IPS DF 6.9 (cell line): ENCODE results near the gene RBM15B.

Experiments
- DNase-seq: peaks from one replicate; pipeline ENCODE4 v3.0.0-alpha.2; 2013; ENCODE audit warnings: low read depth, low spot score
- H3K27ac ChIP-seq: one replicate; pipeline ENCODE4 v1.5.1; 2013; ENCODE audit warnings: low read length, control low read depth
- H3K27me3 ChIP-seq: 2 replicates; pipeline ENCODE4 v1.6.1; 2013; ENCODE audit warnings: mild to moderate bottlenecking, low read length; ENCODE audit not compliant: control insufficient read depth, insufficient read depth
- H3K36me3 ChIP-seq: 2 replicates; pipeline ENCODE4 v1.6.1; 2013; ENCODE audit warnings: low read length; ENCODE audit not compliant: control insufficient read depth, insufficient read depth
- H3K4me1 ChIP-seq: 2 replicates; pipeline ENCODE4 v1.6.1; 2013; ENCODE audit warnings: low read length; ENCODE audit not compliant: control insufficient read depth, insufficient read depth
- H3K4me3 ChIP-seq: 2 replicates; pipeline ENCODE4 v1.5.1; 2013; ENCODE audit warnings: mild to moderate bottlenecking, low read length
- H3K9me3 ChIP-seq: 2 replicates; pipeline ENCODE4 v1.6.1; 2013; ENCODE audit warnings: low read length, inconsistent platforms; ENCODE audit not compliant: control insufficient read depth, insufficient read depth
- WGBS: extraction: QIAGEN DNeasy Blood & Tissue Kit; methylation state at CpG from one replicate; pipeline ENCODE4 v1.1.7; 2013; ENCODE audit warnings: mixed read lengths, missing lambda C conversion rate; ENCODE audit not compliant: insufficient read length, insufficient coverage; 5-methylcytosine and 5-hydroxymethylcytosine counted together

RBM15B gene

GRCh38 chr3:51403675-51404074 lies 12.6 kb downstream of the RBM15B start:
- no peaks in the 10 kb centered on the region for H3K9me3 ChIP-seq
- no peak for DNase-seq
- H3K4me3 ChIP-seq = no peak overlapping the region
- H3K27me3 ChIP-seq = no peaks in the 10 kb centered on the region
- no peaks in the 10 kb centered on the region for H3K4me1 ChIP-seq
- peaks cover 10% of the 10 kb centered on the region; the same call in 1 of the 2 replicates for H3K36me3 ChIP-seq
- no peak overlapping the region for H3K27ac ChIP-seq

- H3K9me3 ChIP-seq = no peaks in the 10 kb centered on the region
- no CpG with 5 or more reads among the region's 2 CpGs for WGBS
These were observed 16.9 kb downstream of the RBM15B start for GRCh38 chr3:51408021-51408420.

GRCh38 chr3:51408813-51409212 lies 17.7 kb downstream of the RBM15B start:
- Histone ChIP-seq H3K4me3 (no peak overlapping the region), H3K27ac (no peak overlapping the region), H3K27me3 (no peaks in the 10 kb centered on the region), H3K36me3 (peaks cover 6% of the 10 kb centered on the region; the same call in 1 of the 2 replicates), H3K9me3 (no peaks in the 10 kb centered on the region), H3K4me1 (no peaks in the 10 kb centered on the region)
- DNase-seq = no peak
- no CpG with 5 or more reads among the region's 2 CpGs for WGBS

More at GRCh38 chr3:51408021-51408420, 16.9 kb downstream of the RBM15B start:
- no peak overlapping the region for H3K4me3 ChIP-seq
- no peak for DNase-seq
- no peak overlapping the region for H3K27ac ChIP-seq
- H3K36me3 ChIP-seq = peaks cover 11% of the 10 kb centered on the region; the same call in 1 of the 2 replicates
- H3K4me1 ChIP-seq = no peaks in the 10 kb centered on the region
- no peaks in the 10 kb centered on the region for H3K27me3 ChIP-seq

GRCh38 chr3:51422211-51422610 lies 31.1 kb downstream of the RBM15B start:
- peaks cover 11% of the 10 kb centered on the region for H3K36me3 ChIP-seq

GRCh38 chr3:51426921-51427320 lies 35.8 kb downstream of the RBM15B start:
- Histone ChIP-seq H3K4me1 (no peaks in the 10 kb centered on the region), H3K27me3 (no peaks in the 10 kb centered on the region), H3K4me3 (no peak overlapping the region), H3K36me3 (peaks cover 3% of the 10 kb centered on the region; the same call in 1 of the 2 replicates), H3K9me3 (no peaks in the 10 kb centered on the region), H3K27ac (no peak overlapping the region)
- DNase-seq = no peak
- WGBS = no CpG with 5 or more reads among the region's 4 CpGs

More at GRCh38 chr3:51422211-51422610, 31.1 kb downstream of the RBM15B start:
- WGBS = no CpG with 5 or more reads among the region's 3 CpGs
- H3K27ac ChIP-seq = no peak overlapping the region
- no peaks in the 10 kb centered on the region for H3K9me3 ChIP-seq
- peaks cover 1% of the 10 kb centered on the region; the same call in 1 of the 2 replicates for H3K4me1 ChIP-seq
- no peak overlapping the region for H3K4me3 ChIP-seq
- no peaks in the 10 kb centered on the region for H3K27me3 ChIP-seq
- DNase-seq = no peak

GRCh38 chr3:51429138-51429537 lies 38.1 kb downstream of the RBM15B start:
- no peak overlapping the region for H3K27ac ChIP-seq
- no peaks in the 10 kb centered on the region for H3K4me1 ChIP-seq
- no peak for DNase-seq
- H3K27me3 ChIP-seq = no peaks in the 10 kb centered on the region
- no CpG with 5 or more reads among the region's 3 CpGs for WGBS
- H3K4me3 ChIP-seq = no peak overlapping the region
- peaks cover 5% of the 10 kb centered on the region; the same call in 1 of the 2 replicates for H3K36me3 ChIP-seq
- H3K9me3 ChIP-seq = no peaks in the 10 kb centered on the region

GRCh38 chr3:51434110-51434509 lies 43.0 kb downstream of the RBM15B start:
- H3K4me3 ChIP-seq = no peak overlapping the region
- WGBS = no CpG with 5 or more reads among the region's 5 CpGs
- no peaks in the 10 kb centered on the region for H3K9me3 ChIP-seq
- no peaks in the 10 kb centered on the region for H3K27me3 ChIP-seq
- peaks cover 5% of the 10 kb centered on the region; the same call in 1 of the 2 replicates for H3K36me3 ChIP-seq
- no peaks in the 10 kb centered on the region for H3K4me1 ChIP-seq
- no peak for DNase-seq
- H3K27ac ChIP-seq = no peak overlapping the region

GRCh38 chr3:51434746-51435327 lies 43.8 kb downstream of the RBM15B start:
- no peak overlapping the region for H3K27ac ChIP-seq
- no peak overlapping the region for H3K4me3 ChIP-seq
- peaks cover 5% of the 10 kb centered on the region; the same call in 1 of the 2 replicates for H3K36me3 ChIP-seq
- no peaks in the 10 kb centered on the region for H3K9me3 ChIP-seq
- H3K4me1 ChIP-seq = no peaks in the 10 kb centered on the region
- peak; percentile 45 for DNase-seq
- no peaks in the 10 kb centered on the region for H3K27me3 ChIP-seq

- Histone ChIP-seq H3K9me3 (no peaks in the 10 kb centered on the region), H3K4me1 (no peaks in the 10 kb centered on the region), H3K36me3 (peaks cover 6% of the 10 kb centered on the region; the same call in 1 of the 2 replicates), H3K4me3 (no peak overlapping the region), H3K27ac (no peak overlapping the region), H3K27me3 (no peaks in the 10 kb centered on the region)
- DNase-seq = no peak
- no CpG with 5 or more reads among the region's 8 CpGs for WGBS
These were observed 46.0 kb downstream of the RBM15B start for GRCh38 chr3:51436998-51437639.

- Histone ChIP-seq H3K36me3 (peaks cover 4% of the 10 kb centered on the region; the same call in 1 of the 2 replicates), H3K9me3 (no peaks in the 10 kb centered on the region), H3K27me3 (no peaks in the 10 kb centered on the region), H3K4me3 (no peak overlapping the region), H3K27ac (no peak overlapping the region), H3K4me1 (no peaks in the 10 kb centered on the region)
- no peak for DNase-seq
- WGBS = no CpG with 5 or more reads among the region's 8 CpGs
These were observed 50.4 kb downstream of the RBM15B start for GRCh38 chr3:51441282-51442030.
